PC-9 (cell line): ENCODE measurements around the gene GH2.

Source experiments
- CTCF ChIP-seq: fragments of 200-600 bp; sonication (generic); conservative IDR thresholded peaks from 2 replicates; pipeline ENCODE4 v1.6.1; 2017; ENCODE audit warnings: mixed run types, antibody characterized with exemption, mild to moderate bottlenecking, moderate library complexity
- EZH2 ChIP-seq: fragments of 200-600 bp; sonication (generic); IDR thresholded peaks from 2 replicates; pipeline ENCODE4 v1.8.0; 2017; ENCODE audit warnings: antibody characterized with exemption, low read depth

GRCh38 chr17:63881935-63882601, at the start of gene GH2:
- TF ChIP-seq CTCF = peak; percentile 77
- no peak for TF ChIP-seq EZH2
